ENCODE measurements around the gene ROR1. TPM values are rescaled to one million over a fixed set of nuclear protein-coding genes. Genes with fewer than 3 reads are reported as not detected.

ROR1 gene
- polyA plus RNA-seq, 1 of the 3 experiments (the other 2 are of a cell fraction): 4.0 TPM

DNA sequence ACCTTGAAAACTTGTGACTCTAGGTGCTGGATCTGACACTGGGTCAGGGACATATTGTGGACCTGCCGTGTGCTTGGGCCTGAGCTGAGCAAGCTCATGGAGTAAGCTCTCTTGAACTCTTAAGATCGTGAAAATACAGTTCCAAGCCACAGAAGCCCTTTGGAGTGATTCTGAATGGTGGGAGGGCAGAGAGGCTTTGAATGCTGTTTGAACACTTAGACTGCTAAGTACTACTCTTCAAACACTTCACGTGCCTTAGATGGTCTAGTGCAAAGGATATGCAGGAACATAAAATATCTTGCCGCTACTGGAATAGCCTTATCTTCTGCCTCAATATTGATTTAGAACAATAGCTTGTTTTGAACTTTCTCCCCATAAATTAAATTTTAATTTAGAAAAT is 21.6 kb downstream of the ROR1 start:
- Histone ChIP-seq H3K9ac (no peak overlapping the region), H3K4me1 (ENCODE audit: control insufficient read depth in 1 of 2, insufficient read depth in 2 of 2, low read depth in 1 of 2, low read length in 1 of 2) (peaks cover 0 to 22% of the 10 kb centered on the region in 2 experiments; a peak in 2 of 4 replicates), H2AFZ (ENCODE audit: low read depth) (no peak overlapping the region), H3K4me3 (ENCODE audit: low read depth in 2 of 2, low read length in 1 of 2) (no peak overlapping the region), H4K20me1 (ENCODE audit: insufficient read depth) (no peaks in the 10 kb centered on the region), H3K4me2 (no peak overlapping the region), H3K79me2 (ENCODE audit: insufficient read depth) (peaks cover under 1% of the 10 kb centered on the region), H3K36me3 (replicated peaks in 1 of 2; ENCODE audit: control insufficient read depth in 1 of 2, insufficient read depth in 2 of 2, low read length in 1 of 2) (peaks cover 0 to 7% of the 10 kb centered on the region in 2 experiments), H3K27ac (ENCODE audit: low read depth in 2 of 2, low read length in 1 of 2) (no peak overlapping the region), H3K9me3 (no peaks in the 10 kb centered on the region), H3F3A (replicated peaks; ENCODE audit: insufficient read depth) (no peaks in the 10 kb centered on the region), H3K9me2 (no peaks in the 10 kb centered on the region), H3K27me3 (ENCODE audit: insufficient read depth) (no peaks in the 10 kb centered on the region)
- ChIA-PET POLR2A (no interaction called here), CTCF (interaction anchor here (1.3 kb wide), 1 partner anchor 11 kb away, joined by 3 read pairs; no protein-coding TSS in a partner anchor)
- 88% methylated on average over 4 of the region's 4 CpGs for WGBS (ENCODE audit: low lambda C conversion rate)
- TF ChIP-seq RFX5 (IDR thresholded peaks at IDR 0.05; ENCODE audit: low read length) (no peak), FOSL2 (IDR thresholded peaks at IDR 0.05; ENCODE audit: borderline replicate concordance, low read depth) (no peak), FOXJ3 (CRISPR knock-in tag; IDR thresholded peaks at IDR 0.05) (no peak), RCOR1 (IDR thresholded peaks at IDR 0.05; ENCODE audit: low read length) (no peak), MEF2A (IDR thresholded peaks at IDR 0.05; ENCODE audit: borderline replicate concordance, low read depth) (no peak), EZH2phosphoT487 (IDR thresholded peaks at IDR 0.05; ENCODE audit: borderline replicate concordance, low read depth) (no peak), SMC3 (IDR thresholded peaks at IDR 0.05; ENCODE audit: low read depth, low read length) (no peak), CHD2 (IDR thresholded peaks at IDR 0.05; ENCODE audit: low read length, partially characterized antibody) (no peak), YY1 (IDR thresholded peaks at IDR 0.05; ENCODE audit: low read depth) (no peak), EP300 (IDR thresholded peaks at IDR 0.05; ENCODE audit: borderline replicate concordance in 1 of 2, low read depth in 1 of 2, low read length in 1 of 2) (no peak), TEAD4 (IDR thresholded peaks at IDR 0.05; ENCODE audit: borderline replicate concordance, insufficient read depth) (no peak), ELF1 (IDR thresholded peaks at IDR 0.05) (no peak), CTCF (IDR thresholded peaks at IDR 0.05) (no peak), TAF1 (IDR thresholded peaks at IDR 0.05; ENCODE audit: borderline replicate concordance, low read depth, low read length) (no peak), RAD21 (IDR thresholded peaks at IDR 0.05; ENCODE audit: low read length) (no peak), NFIC (IDR thresholded peaks at IDR 0.05; ENCODE audit: borderline replicate concordance) (no peak), JUND (IDR thresholded peaks at IDR 0.05) (no peak), RXRA (IDR thresholded peaks at IDR 0.05; ENCODE audit: borderline replicate concordance, low read depth) (no peak)
- TF ChIP-seq, protein P1, sequence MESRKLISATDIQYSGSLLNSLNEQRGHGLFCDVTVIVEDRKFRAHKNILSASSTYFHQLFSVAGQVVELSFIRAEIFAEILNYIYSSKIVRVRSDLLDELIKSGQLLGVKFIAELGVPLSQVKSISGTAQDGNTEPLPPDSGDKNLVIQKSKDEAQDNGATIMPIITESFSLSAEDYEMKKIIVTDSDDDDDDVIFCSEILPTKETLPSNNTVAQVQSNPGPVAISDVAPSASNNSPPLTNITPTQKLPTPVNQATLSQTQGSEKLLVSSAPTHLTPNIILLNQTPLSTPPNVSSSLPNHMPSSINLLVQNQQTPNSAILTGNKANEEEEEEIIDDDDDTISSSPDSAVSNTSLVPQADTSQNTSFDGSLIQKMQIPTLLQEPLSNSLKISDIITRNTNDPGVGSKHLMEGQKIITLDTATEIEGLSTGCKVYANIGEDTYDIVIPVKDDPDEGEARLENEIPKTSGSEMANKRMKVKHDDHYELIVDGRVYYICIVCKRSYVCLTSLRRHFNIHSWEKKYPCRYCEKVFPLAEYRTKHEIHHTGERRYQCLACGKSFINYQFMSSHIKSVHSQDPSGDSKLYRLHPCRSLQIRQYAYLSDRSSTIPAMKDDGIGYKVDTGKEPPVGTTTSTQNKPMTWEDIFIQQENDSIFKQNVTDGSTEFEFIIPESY (IDR thresholded peaks at IDR 0.05; ENCODE audit: borderline replicate concordance, low read depth): no peak
- TF ChIP-seq, protein P2, sequence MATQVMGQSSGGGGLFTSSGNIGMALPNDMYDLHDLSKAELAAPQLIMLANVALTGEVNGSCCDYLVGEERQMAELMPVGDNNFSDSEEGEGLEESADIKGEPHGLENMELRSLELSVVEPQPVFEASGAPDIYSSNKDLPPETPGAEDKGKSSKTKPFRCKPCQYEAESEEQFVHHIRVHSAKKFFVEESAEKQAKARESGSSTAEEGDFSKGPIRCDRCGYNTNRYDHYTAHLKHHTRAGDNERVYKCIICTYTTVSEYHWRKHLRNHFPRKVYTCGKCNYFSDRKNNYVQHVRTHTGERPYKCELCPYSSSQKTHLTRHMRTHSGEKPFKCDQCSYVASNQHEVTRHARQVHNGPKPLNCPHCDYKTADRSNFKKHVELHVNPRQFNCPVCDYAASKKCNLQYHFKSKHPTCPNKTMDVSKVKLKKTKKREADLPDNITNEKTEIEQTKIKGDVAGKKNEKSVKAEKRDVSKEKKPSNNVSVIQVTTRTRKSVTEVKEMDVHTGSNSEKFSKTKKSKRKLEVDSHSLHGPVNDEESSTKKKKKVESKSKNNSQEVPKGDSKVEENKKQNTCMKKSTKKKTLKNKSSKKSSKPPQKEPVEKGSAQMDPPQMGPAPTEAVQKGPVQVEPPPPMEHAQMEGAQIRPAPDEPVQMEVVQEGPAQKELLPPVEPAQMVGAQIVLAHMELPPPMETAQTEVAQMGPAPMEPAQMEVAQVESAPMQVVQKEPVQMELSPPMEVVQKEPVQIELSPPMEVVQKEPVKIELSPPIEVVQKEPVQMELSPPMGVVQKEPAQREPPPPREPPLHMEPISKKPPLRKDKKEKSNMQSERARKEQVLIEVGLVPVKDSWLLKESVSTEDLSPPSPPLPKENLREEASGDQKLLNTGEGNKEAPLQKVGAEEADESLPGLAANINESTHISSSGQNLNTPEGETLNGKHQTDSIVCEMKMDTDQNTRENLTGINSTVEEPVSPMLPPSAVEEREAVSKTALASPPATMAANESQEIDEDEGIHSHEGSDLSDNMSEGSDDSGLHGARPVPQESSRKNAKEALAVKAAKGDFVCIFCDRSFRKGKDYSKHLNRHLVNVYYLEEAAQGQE (IDR thresholded peaks at IDR 0.05; ENCODE audit: low read depth, low read length): no peak
- no peak for DNase-seq
